Right lobe of liver (tissue), 6 donors: Measurements from ENCODE around the gene IQSEC3. TPM values are rescaled to one million over a fixed set of nuclear protein-coding genes. Genes with fewer than 3 reads are reported as not detected.

Source experiments
- ATAC-seq, 4 donors: fragments of 200-7000 bp; cut with Tn5 transposase; one replicate each; pipeline ENCODE4 v1.9.1; 2020; ENCODE audit warnings: mild to moderate bottlenecking in 4 of 4, moderate library complexity in 4 of 4
- DNase-seq, 3 donors: peaks; one replicate each; pipeline ENCODE4 v3.0.0-alpha.2; 2020
- H3K27ac ChIP-seq, 3 donors: fragments of 200-600 bp; one replicate each; pipeline ENCODE4 v1.8.0; 2022
- H3K27me3 ChIP-seq, 2 donors: fragments of 200-600 bp; one replicate each; pipeline ENCODE4 v1.8.0; 2022
- H3K36me3 ChIP-seq, 4 donors: fragments of 200-600 bp; sonication (generic) in 1 of 4; one replicate each; pipeline versions ENCODE4 v1.5.1 to v1.8.0; 2017 to 2022; ENCODE audit warnings: control low read depth in 1 of 4
- H3K4me1 ChIP-seq, 4 donors: fragments of 200-600 bp; sonication (generic) in 1 of 4; one replicate each; pipeline versions ENCODE4 v1.5.1 to v1.8.0; 2017 to 2022; ENCODE audit warnings: control low read depth in 1 of 4
- H3K4me3 ChIP-seq, 3 donors: fragments of 200-600 bp; one replicate each; pipeline ENCODE4 v1.8.0; 2022
- H3K9me3 ChIP-seq, 4 donors: fragments of 200-600 bp; sonication (generic) in 1 of 4; one replicate each; pipeline versions ENCODE4 v1.5.1 to v1.8.0; 2017 to 2022; ENCODE audit warnings: control low read depth in 1 of 4
- POLR2A ChIP-seq: fragments of 450-650 bp; IDR thresholded peaks from one replicate; pipeline ENCODE4 v1.6.1; 2017; ENCODE audit warnings: antibody characterized with exemption, mild to moderate bottlenecking
- WGBS: methylation state at CpG from one replicate; pipeline ENCODE4 v1.1.6; 2018; ENCODE audit warnings: low coverage, low lambda C conversion rate; ENCODE audit not compliant: insufficient coverage; ENCODE audit errors: missing lambda C conversion rate; 5-methylcytosine and 5-hydroxymethylcytosine counted together
- intact Hi-C, 2 donors: fragments of 100-400 bp; cut with DNase I; formaldehyde crosslinking; loops; one replicate each; pipeline versions ENCODE4 v1.11.2 to v1.14.1; 2022
- total RNA-seq, 6 experiments: library from RNA; depleted of rRNA in 2 of 6; stranded (reverse); fragments of >200 nt in 2 of 6; fragmentation: NEBNext Ultra II Directional in 3 of 6; extraction: Animal tissue kit (Norgen Biotek cat#: 25700) in 3 of 6; gene quantifications; one replicate each; pipeline versions ENCODE4 v1.1.0 to v1.2.4, GENCODE V29; 2016 to 2023
- TF ChIP-seq, protein P1 (sequence below), 4 donors: fragments of 200-600 bp in 3 of 4; fragments of 450-650 bp in 1 of 4; IDR thresholded peaks; one replicate each; pipeline versions ENCODE4 v1.5.1 to v1.8.0; 2016 to 2022; ENCODE audit warnings: antibody characterized with exemption in 4 of 4, mild to moderate bottlenecking in 2 of 4
- donor health status: DM: no; HTN: yes; CAD: no.
- donor health status: DM: no; HTN: no; CAD: no.
- donor health status: DM: no; HTN: no; CAD: no.
- donor health status: DM: no; HTN: yes; CAD: no.
- donor health status: DM: no; HTN: yes; CAD: no.

Gene IQSEC3
- total RNA-seq, 6 experiments from 2014 or later = 0.05 to 0.64 (median 0.15) TPM; not detected in 1

DNA sequence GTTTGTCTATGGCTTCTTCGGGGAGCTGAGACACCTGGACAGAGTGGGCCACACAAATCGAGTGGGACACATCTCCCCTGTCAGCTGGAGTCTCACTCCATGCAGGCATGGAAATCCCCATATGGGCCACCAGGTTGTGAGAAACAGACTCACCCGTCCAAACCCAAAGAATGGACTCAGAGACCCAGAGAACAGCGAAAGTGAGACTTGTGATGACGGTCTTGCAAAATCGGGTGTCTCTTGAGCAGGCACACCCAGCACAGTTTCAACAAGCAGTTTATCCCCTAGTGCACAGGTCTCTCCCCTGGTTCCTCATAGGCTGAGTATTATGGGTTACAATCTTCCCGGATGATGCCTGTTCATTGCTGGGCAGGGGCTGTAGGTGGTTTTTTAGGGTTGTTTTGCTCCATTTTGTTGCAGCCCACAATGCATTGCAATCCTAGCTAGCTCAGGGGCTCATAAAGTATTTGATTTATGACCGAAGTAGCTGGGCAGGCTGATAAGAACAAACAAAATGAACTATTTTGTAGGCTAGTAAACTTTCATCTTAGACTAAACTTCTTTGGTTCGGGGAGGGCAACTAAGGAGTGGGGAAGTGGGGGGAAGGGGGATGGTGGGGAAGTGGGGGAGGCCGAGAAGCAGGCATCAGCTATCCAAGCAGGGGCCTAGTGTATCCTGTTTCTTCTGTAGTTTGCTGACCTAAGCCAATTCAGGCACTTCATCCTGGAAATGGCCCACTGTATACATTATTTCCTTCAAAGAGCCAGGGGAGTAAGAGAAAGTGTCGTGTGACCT is 45.3 kb downstream of the IQSEC3 start:
- H3K36me3 ChIP-seq = no peaks in the 10 kb centered on the region
- H3K27ac ChIP-seq = no peak overlapping the region
- H3K4me1 ChIP-seq = no peaks in the 10 kb centered on the region
- WGBS = 72% methylated on average over 11 of the region's 11 CpGs
- DNase-seq (no peak), ATAC-seq (peak in 3 of 4 donors; percentile 34 to 61 (median 35))
- H3K4me3 ChIP-seq = no peak overlapping the region
- no peaks in the 10 kb centered on the region for H3K27me3 ChIP-seq
- no peaks in the 10 kb centered on the region for H3K9me3 ChIP-seq
- intact Hi-C loops = no loop called here
- TF ChIP-seq POLR2A = no peak
- TF ChIP-seq, protein P1, sequence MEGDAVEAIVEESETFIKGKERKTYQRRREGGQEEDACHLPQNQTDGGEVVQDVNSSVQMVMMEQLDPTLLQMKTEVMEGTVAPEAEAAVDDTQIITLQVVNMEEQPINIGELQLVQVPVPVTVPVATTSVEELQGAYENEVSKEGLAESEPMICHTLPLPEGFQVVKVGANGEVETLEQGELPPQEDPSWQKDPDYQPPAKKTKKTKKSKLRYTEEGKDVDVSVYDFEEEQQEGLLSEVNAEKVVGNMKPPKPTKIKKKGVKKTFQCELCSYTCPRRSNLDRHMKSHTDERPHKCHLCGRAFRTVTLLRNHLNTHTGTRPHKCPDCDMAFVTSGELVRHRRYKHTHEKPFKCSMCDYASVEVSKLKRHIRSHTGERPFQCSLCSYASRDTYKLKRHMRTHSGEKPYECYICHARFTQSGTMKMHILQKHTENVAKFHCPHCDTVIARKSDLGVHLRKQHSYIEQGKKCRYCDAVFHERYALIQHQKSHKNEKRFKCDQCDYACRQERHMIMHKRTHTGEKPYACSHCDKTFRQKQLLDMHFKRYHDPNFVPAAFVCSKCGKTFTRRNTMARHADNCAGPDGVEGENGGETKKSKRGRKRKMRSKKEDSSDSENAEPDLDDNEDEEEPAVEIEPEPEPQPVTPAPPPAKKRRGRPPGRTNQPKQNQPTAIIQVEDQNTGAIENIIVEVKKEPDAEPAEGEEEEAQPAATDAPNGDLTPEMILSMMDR (IDR thresholded peaks at IDR 0.05) = no peak

- no peak overlapping the region for H3K27ac ChIP-seq
- no peaks in the 10 kb centered on the region for H3K4me1 ChIP-seq
- H3K27me3 ChIP-seq = no peaks in the 10 kb centered on the region
- no peaks in the 10 kb centered on the region for H3K9me3 ChIP-seq
- no peak for ATAC-seq
- TF ChIP-seq, protein P1 (IDR thresholded peaks at IDR 0.05) = no peak
- no peak for TF ChIP-seq POLR2A
- intact Hi-C loops = no loop called here
- no peak for DNase-seq
- no peak overlapping the region for H3K4me3 ChIP-seq
- no peaks in the 10 kb centered on the region for H3K36me3 ChIP-seq
- 59% methylated on average over 4 of the region's 4 CpGs for WGBS
These were observed 46.8 kb downstream of the IQSEC3 start for GRCh38 chr12:113347-113746.

DNA sequence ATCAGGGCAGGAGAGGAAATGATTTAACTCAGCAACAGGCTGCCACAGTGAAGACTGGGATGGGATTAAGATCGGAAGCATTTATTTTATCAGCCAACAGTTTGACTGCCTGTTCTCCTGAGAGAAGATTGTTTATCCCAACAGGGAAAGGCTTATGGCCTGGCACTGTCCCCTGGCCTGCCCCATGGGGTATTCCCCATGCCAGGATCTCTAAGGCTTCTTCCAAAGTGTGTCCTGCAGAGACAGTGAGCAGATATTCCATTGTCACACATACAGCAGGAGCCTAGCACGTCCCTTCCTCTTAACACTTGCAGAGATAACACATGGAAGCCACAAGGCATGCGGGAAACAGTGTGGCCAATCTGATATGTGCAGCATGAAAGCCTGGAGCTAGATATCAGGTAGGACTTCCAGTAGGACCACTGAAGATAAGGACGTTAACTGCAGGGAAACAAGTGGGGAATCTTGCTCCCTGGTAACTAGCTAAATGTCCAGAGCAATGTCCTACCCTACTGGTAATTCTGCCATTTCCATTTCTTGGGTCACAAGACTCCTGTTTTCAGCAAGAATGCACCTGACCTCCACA is 48.2 kb downstream of the IQSEC3 start:
- intact Hi-C loops = no loop called here
- H3K27me3 ChIP-seq = no peaks in the 10 kb centered on the region
- H3K4me3 ChIP-seq = no peak overlapping the region
- no peak overlapping the region for H3K27ac ChIP-seq
- TF ChIP-seq, protein P1 (IDR thresholded peaks at IDR 0.05) = no peak
- TF ChIP-seq POLR2A = no peak
- H3K9me3 ChIP-seq = no peaks in the 10 kb centered on the region
- DNase-seq = no peak
- no peaks in the 10 kb centered on the region for H3K4me1 ChIP-seq
- WGBS = 43% methylated on average over 3 of the region's 4 CpGs
- no peak for ATAC-seq
- H3K36me3 ChIP-seq = no peaks in the 10 kb centered on the region

GRCh38 chr12:115518-115917 is 49.0 kb downstream of the IQSEC3 start:
- no peak for DNase-seq
- ATAC-seq = no peak
- no peaks in the 10 kb centered on the region for H3K36me3 ChIP-seq
- H3K4me1 ChIP-seq = no peaks in the 10 kb centered on the region
- no peaks in the 10 kb centered on the region for H3K27me3 ChIP-seq
- intact Hi-C loops = no loop called here
- no peak overlapping the region for H3K4me3 ChIP-seq
- WGBS = 63% methylated on average over 3 of the region's 5 CpGs
- TF ChIP-seq POLR2A = no peak
- TF ChIP-seq, protein P1 (IDR thresholded peaks at IDR 0.05) = no peak
- no peak overlapping the region for H3K27ac ChIP-seq
- no peaks in the 10 kb centered on the region for H3K9me3 ChIP-seq
